NT2/D1 (cell line): Measurements from ENCODE around the gene GTPBP8.

Source experiments
- SUZ12 ChIP-seq: IDR thresholded peaks from 2 replicates; pipeline ENCODE4 v1.6.1; 2011; ENCODE audit not compliant: insufficient read length, insufficient read depth; ENCODE audit errors: extremely low read depth
- YY1 ChIP-seq: IDR thresholded peaks from 2 replicates; pipeline ENCODE4 v1.6.1; 2011; ENCODE audit not compliant: insufficient read length, insufficient read depth
- ZNF274 ChIP-seq: IDR thresholded peaks from 2 replicates; pipeline ENCODE4 v1.6.1; 2011; ENCODE audit warnings: mild to moderate bottlenecking, low read depth, low read length

DNA sequence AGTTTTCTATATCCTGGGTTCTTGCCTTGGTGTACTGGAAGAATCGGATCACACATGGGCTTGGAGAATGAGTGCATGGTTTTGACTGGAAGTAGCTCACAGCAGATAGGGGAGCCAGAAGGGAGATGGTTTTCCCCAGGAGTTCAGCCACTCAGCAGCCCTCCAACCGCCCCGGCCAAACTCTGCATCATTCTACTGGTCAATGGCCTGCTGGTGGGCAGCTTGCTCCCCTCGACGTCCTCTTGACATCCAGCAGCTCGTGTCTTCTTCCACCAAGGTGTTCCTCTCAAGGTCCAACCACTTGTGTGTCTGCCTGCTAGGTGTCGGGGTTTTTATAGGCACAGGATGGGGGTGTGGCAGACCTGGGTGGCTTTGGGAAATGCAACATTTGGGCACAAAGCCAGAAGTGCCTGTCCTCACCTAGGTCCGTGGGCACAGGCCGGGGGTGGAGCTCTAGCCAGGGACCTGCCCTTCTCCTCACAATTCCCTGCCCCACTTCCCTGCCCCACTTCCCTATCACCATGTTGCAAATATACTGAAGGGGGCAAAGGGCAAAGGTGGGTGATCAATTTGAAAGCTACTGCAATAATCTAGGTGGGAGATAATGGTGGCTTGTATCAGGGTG lies 3.0 kb upstream of the GTPBP8 start:
- TF ChIP-seq SUZ12 (no peak), YY1 (no peak), ZNF274 (no peak)
